GM23338 (cell line): Measurements from ENCODE around the gene TRMT44. TPM values are rescaled to one million over a fixed set of nuclear protein-coding genes. Genes with fewer than 3 reads are reported as not detected.

Experiments used
- ATAC-seq: fragments of 200-7000 bp; cut with Tn5 transposase; 3 replicates; pipeline ENCODE4 v1.9.1; 2020
- DNase-seq: peaks from one replicate; pipeline ENCODE4 v3.0.0-alpha.2; 2015; ENCODE audit warnings: low spot score
- H2AFZ ChIP-seq: fragments of 200-600 bp; sonication (generic); 2 replicates; pipeline ENCODE4 v1.8.0; 2016; ENCODE audit warnings: antibody characterized with exemption, mild to moderate bottlenecking, moderate library complexity
- H3F3A ChIP-seq: fragments of 200-600 bp; sonication (generic); replicated peaks from 2 replicates; pipeline ENCODE4 v1.8.0; 2017; ENCODE audit warnings: antibody characterized with exemption, mixed run types, low read depth
- H3K27ac ChIP-seq: fragments of 200-600 bp; sonication (generic); 2 replicates; pipeline ENCODE4 v1.6.1; 2016; ENCODE audit warnings: low read depth
- H3K27me3 ChIP-seq: fragments of 200-600 bp; sonication (generic); 2 replicates; pipeline ENCODE4 v1.8.0; 2016; ENCODE audit warnings: mild to moderate bottlenecking, mixed run types, moderate library complexity; ENCODE audit not compliant: insufficient read depth
- H3K36me3 ChIP-seq: fragments of 200-600 bp; sonication (generic); 2 replicates; pipeline ENCODE4 v1.8.0; 2016; ENCODE audit warnings: mild to moderate bottlenecking; ENCODE audit not compliant: insufficient read depth
- H3K4me1 ChIP-seq: fragments of 200-600 bp; sonication (generic); 2 replicates; pipeline ENCODE4 v1.8.0; 2016; ENCODE audit warnings: mild to moderate bottlenecking, moderate library complexity; ENCODE audit not compliant: insufficient read depth
- H3K4me2 ChIP-seq: fragments of 200-600 bp; sonication (generic); 2 replicates; pipeline ENCODE4 v1.7.1; 2017; ENCODE audit warnings: mixed run types
- H3K4me3 ChIP-seq: fragments of 200-600 bp; sonication (generic); 2 replicates; pipeline ENCODE4 v1.6.1; 2016; ENCODE audit warnings: mixed run types
- H3K79me2 ChIP-seq: fragments of 200-600 bp; sonication (generic); replicated peaks from 2 replicates; pipeline ENCODE4 v1.8.0; 2017; ENCODE audit warnings: mild to moderate bottlenecking; ENCODE audit not compliant: insufficient read depth
- H3K9me2 ChIP-seq: fragments of 200-600 bp; sonication (generic); 2 replicates; pipeline ENCODE4 v1.8.0; 2017; ENCODE audit not compliant: insufficient read depth
- H4K20me1 ChIP-seq: fragments of 200-600 bp; sonication (generic); replicated peaks from 2 replicates; pipeline ENCODE4 v1.8.0; 2017; ENCODE audit warnings: mild to moderate bottlenecking; ENCODE audit not compliant: insufficient read depth
- H3K27ac Mint-ChIP-seq: 2 replicates; pipeline ENCODE4 v1.8.0; 2020; ENCODE audit warnings: inconsistent platforms, mild to moderate bottlenecking, moderate library complexity, mixed read lengths
- H3K27me3 Mint-ChIP-seq: 3 replicates; pipeline ENCODE4 v1.8.0; 2022; ENCODE audit warnings: low read depth, mild to moderate bottlenecking, moderate library complexity, mixed read lengths, inconsistent platforms; ENCODE audit not compliant: insufficient read depth, poor library complexity
- H3K36me3 Mint-ChIP-seq: 3 replicates; pipeline ENCODE4 v1.8.0; 2021; ENCODE audit warnings: low read depth, mild to moderate bottlenecking, inconsistent platforms, moderate library complexity, mixed read lengths
- H3K4me1 Mint-ChIP-seq: 3 replicates; pipeline ENCODE4 v1.8.0; 2020; ENCODE audit warnings: mild to moderate bottlenecking, inconsistent platforms, mixed read lengths
- H3K4me3 Mint-ChIP-seq: 3 replicates; pipeline ENCODE4 v1.8.0; 2021; ENCODE audit warnings: moderate library complexity, mild to moderate bottlenecking, inconsistent platforms, mixed read lengths
- H3K9me3 Mint-ChIP-seq: 3 replicates; pipeline ENCODE4 v1.8.0; 2020; ENCODE audit warnings: moderate library complexity, mild to moderate bottlenecking, inconsistent platforms, mixed read lengths
- EZH2 ChIP-seq: fragments of 200-600 bp; sonication (generic); IDR thresholded peaks from one replicate; pipeline ENCODE4 v1.8.0; 2017; ENCODE audit warnings: antibody characterized with exemption, mild to moderate bottlenecking, low read depth; ENCODE audit not compliant: unreplicated experiment
- EZH2phosphoT487 ChIP-seq: fragments of 200-600 bp; sonication (generic); IDR thresholded peaks from one replicate; pipeline ENCODE4 v1.8.1; 2018; ENCODE audit warnings: antibody characterized with exemption; ENCODE audit not compliant: unreplicated experiment
- JUNB ChIP-seq: IDR thresholded peaks from one replicate; pipeline ENCODE4 v1.6.1; 2016; ENCODE audit warnings: antibody characterized with exemption; ENCODE audit not compliant: unreplicated experiment
- POLR2AphosphoS5 ChIP-seq: IDR thresholded peaks from 2 replicates; pipeline ENCODE4 v1.6.1; 2016; ENCODE audit warnings: antibody characterized with exemption, low read depth
- STAT1 ChIP-seq: IDR thresholded peaks from one replicate; pipeline ENCODE4 v1.6.1; 2016; ENCODE audit warnings: antibody characterized with exemption; ENCODE audit not compliant: unreplicated experiment
- ZNF114 ChIP-seq: fragments of 250-450 bp; sonication (Bioruptor Pico); IDR thresholded peaks from 2 replicates; pipeline ENCODE4 v1.5.0; 2020; ENCODE audit warnings: mild to moderate bottlenecking, moderate library complexity
- ZNF331 ChIP-seq: fragments of 250-450 bp; sonication (Bioruptor Pico); IDR thresholded peaks from 2 replicates; pipeline ENCODE4 v1.5.0; 2020; ENCODE audit warnings: low read depth, mild to moderate bottlenecking, moderate library complexity
- ZNF462 ChIP-seq: fragments of 250-450 bp; sonication (Bioruptor Pico); IDR thresholded peaks from 2 replicates; pipeline ENCODE4 v1.5.0; 2020; ENCODE audit warnings: mild to moderate bottlenecking, moderate library complexity
- polyA plus RNA-seq: library from polyadenylated mRNA; unstranded; fragments of >200 nt; fragmentation: Nextera tagmentation; extraction: Ambion mirVana; gene quantifications from 2 replicates; pipeline ENCODE4 v1.2.1, GENCODE V29; 2016
- total RNA-seq: library from RNA; depleted of rRNA; stranded (reverse); fragments of >200 nt; shearing (Covaris generic); gene quantifications from 2 replicates; pipeline ENCODE4 v1.2.3, GENCODE V29; 2014

Gene TRMT44
- total and polyA plus RNA-seq, 2 experiments from 2014 or later: 10.3 to 49.8 TPM

GRCh38 chr4:8477676-8478075, 37.1 kb downstream of the TRMT44 start (continued):
- TF ChIP-seq ZNF462 (no peak), JUNB (no peak)

- H4K20me1 ChIP-seq: no peaks in the 10 kb centered on the region
- H3K27ac Mint-ChIP-seq: no peak overlapping the region
- no peak overlapping the region for H3K4me3 Mint-ChIP-seq
- H3K4me2 ChIP-seq: no peak overlapping the region
- H3K9me2 ChIP-seq: no peaks in the 10 kb centered on the region
- no peaks in the 10 kb centered on the region for H3K27me3 ChIP-seq
- H3K4me1 Mint-ChIP-seq: peaks cover 24% of the 10 kb centered on the region
- no peak overlapping the region for H3K4me3 ChIP-seq
- peaks cover 13% of the 10 kb centered on the region for H3K4me1 ChIP-seq
- H3K36me3 Mint-ChIP-seq: peaks cover 16% of the 10 kb centered on the region
- ATAC-seq (no peak), DNase-seq (no peak)
- peaks cover 4% of the 10 kb centered on the region for H3K27me3 Mint-ChIP-seq
- H3K9me3 Mint-ChIP-seq: no peaks in the 10 kb centered on the region
- no peak overlapping the region for H2AFZ ChIP-seq
- no peaks in the 10 kb centered on the region for H3F3A ChIP-seq
- H3K27ac ChIP-seq: no peak overlapping the region
- H3K36me3 ChIP-seq: no peaks in the 10 kb centered on the region; the same call in 1 of the 2 replicates
- no peaks in the 10 kb centered on the region for H3K79me2 ChIP-seq
- TF ChIP-seq EZH2 (no peak), EZH2phosphoT487 (no peak), ZNF114 (CRISPR knock-in tag) (no peak), ZNF462 (no peak), POLR2AphosphoS5 (no peak), STAT1 (no peak), ZNF331 (CRISPR knock-in tag) (no peak)
These were observed 37.8 kb downstream of the TRMT44 start for GRCh38 chr4:8478371-8478770.
